Measurements from ENCODE around the gene SLF2. TPM values are rescaled to one million over a fixed set of nuclear protein-coding genes. Genes with fewer than 3 reads are reported as not detected.

The SLF2 gene
- total RNA-seq, 3 donors from 2014 or later: 16.6 to 18.6 (median 17.6) TPM

DNA sequence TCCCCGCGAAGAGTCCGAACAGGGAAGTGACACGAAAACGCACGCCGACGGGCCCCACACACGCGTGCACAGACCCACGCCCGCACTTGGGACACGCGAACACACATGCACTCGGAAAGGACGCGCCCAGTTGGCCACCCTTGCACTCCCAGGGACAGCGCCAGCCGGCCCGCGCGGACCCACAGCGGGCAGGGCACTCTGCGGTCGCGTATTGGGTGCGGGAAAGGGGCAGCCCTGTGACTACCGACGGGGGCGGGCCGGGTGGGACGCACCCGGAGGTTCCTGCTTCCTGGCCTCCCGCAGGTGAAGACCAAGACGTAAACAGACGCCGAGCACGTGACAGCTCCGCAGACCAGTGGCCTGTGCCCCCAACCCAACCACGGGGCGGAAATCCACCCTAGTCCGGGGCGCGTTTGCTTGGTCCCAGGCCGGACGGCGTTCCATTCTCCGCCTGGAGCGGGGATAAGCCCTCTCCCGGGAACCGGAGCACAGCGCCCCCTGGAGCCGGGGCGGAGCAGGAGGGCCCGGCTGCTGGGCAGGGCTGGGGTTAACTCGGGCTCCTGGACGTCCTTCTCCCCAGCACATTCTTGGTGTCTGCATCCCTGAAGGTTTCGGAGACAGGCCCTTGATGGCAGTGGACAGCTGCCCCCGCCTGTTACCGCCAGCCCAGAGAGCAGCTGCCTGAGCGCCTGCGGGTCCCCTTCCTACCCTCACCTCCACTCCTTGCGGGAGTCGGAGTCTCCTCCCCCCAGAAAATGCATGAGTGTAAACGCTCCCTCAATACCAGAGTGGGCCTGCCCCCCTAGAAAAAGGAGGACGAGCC lies 84.8 kb downstream of the SLF2 start:
- no peaks in the 10 kb centered on the region for H3K9me3 Mint-ChIP-seq
- H3K27me3 Mint-ChIP-seq (ENCODE audit: low read depth): no peaks in the 10 kb centered on the region
- H3K36me3 Mint-ChIP-seq (ENCODE audit: insufficient read depth): peaks cover 18% of the 10 kb centered on the region
- DNase-seq (peak; percentile 63), ATAC-seq (peak; percentile 49 to 52)
- H3K4me3 Mint-ChIP-seq: peak overlapping the region; percentile 87
- H3K4me1 Mint-ChIP-seq (ENCODE audit: low read depth): peaks cover 32% of the 10 kb centered on the region

DNA sequence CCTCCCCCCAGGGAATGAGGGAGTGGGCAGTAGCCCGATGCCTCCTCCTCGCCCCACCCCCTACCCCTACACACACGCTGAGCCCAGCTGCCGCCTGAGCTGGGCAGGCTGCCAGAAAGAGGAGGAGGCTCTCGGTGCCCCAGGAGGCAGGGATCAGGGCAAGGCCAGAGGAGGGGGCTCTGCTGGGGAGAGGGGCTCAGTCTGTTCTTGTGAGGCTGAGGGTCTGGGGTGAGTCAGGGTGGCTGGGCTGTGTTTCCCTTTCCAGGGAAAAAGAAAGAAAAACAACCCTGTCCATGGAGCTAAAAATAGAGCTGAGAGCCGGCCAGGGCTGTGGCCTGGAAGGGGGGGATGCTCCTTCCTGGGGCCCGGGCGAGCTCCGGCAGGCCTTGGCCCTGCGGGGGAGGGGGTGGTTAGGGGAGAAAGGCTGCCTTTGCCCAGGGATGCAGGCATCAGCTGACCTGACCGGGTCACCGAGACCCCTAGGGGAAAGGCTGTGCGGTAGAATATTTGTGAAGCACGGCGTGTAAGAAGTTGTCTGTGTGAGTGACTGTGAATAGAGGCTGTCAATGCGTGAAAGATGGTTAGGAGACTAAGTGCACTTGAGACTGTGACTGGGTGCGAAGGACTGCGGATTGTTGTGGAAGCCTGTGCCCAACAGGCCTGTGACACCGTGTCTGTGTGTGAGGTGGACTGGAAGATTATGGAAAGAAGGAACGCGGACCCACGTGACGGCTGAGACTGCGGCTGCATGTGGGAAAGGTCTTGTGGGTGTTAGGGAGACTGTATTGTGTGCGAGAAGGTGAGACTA lies 85.6 kb downstream of the SLF2 start:
- H3K4me1 Mint-ChIP-seq (ENCODE audit: low read depth): peaks cover 32% of the 10 kb centered on the region
- peaks cover 13% of the 10 kb centered on the region for H3K36me3 Mint-ChIP-seq (ENCODE audit: insufficient read depth)

DNA sequence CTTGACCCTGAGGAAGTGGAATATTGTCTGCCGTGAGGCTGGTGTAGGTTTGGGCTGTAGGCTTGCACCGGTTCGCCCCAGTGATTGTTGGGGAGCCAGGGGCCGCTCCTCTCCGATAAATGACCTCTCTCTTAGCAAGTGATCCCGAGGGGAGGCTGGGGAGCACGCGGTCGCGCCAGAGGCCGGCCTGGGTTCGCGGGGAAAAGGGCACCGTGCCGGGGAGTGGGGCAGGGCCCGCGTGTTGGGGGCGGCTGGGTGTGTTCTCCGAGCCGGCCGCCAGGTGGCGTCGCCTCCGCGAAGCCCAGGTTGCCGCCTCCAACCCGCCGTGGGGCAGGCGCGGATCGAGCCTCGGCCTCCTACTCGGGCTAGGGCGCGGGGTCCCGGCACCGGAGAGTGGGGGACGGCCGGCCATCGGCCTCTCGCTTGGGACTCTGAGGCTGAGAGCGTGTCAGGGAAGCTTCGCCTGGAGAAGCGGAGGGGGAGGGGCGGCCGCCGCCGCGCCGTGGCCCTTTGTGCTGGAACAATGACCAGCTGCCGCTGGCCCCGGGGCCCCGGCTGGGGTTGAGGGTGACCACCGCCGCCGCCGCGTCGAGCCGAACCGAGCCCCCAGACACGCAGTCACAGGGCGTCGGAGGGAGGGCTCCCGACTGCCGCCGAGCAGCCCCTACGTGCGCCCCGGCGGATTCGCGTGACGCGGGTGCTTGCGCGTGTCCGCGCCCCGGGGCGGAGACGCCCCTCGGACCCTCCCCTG lies 86.4 kb downstream of the SLF2 start:
- Mint-ChIP-seq H3K36me3 (ENCODE audit: insufficient read depth) (peaks cover 9% of the 10 kb centered on the region), H3K4me3 (peak overlapping the region; percentile 87), H3K9me3 (no peaks in the 10 kb centered on the region), H3K27me3 (ENCODE audit: low read depth) (no peaks in the 10 kb centered on the region), H3K4me1 (ENCODE audit: low read depth) (peaks cover 32% of the 10 kb centered on the region)
- ATAC-seq (peak; percentile 67 to 73), DNase-seq (peak; percentile 78)

More for the DNA sequence above, 85.6 kb downstream of the SLF2 start:
- no peaks in the 10 kb centered on the region for H3K9me3 Mint-ChIP-seq
- H3K4me3 Mint-ChIP-seq: peak overlapping the region; percentile 87
- no peaks in the 10 kb centered on the region for H3K27me3 Mint-ChIP-seq (ENCODE audit: low read depth)
- ATAC-seq (peak; percentile 22 to 25), DNase-seq (peak; percentile 60)

DNA sequence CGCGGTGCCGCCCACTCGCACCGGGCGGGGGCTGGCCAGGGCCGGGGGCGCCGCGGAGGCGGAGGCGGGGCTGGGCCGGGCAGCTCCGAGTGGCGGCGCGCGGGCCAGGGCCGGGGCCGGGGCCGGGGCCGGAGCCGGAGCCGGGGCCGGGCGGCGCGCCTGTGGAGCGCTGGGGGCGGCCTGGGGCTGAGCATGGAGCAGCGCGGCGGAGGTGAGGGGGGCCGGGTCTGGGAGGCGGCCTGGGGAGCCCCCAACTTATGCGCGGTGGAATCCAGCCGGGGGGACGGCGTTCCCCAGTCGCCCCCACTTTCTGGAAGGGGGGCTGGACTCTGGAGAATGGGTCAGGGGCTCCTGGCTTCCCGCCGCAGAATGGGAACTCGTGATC lies 87.0 kb downstream of the SLF2 start, which contains the start of gene LZTS2:
TSS of gene LZTS2 (plus strand) at position 67 of the 385 bp plus-strand sequence. CDS start 2,731 bp downstream, outside the sequence.
- no peak for ATAC-seq
- peaks cover 3% of the 10 kb centered on the region for H3K36me3 Mint-ChIP-seq (ENCODE audit: insufficient read depth)
- H3K9me3 Mint-ChIP-seq: no peaks in the 10 kb centered on the region
- H3K4me3 Mint-ChIP-seq: peak within 1 kb of the TSS; percentile 87
- DNase-seq: no peak
- peaks cover 32% of the 10 kb centered on the region for H3K4me1 Mint-ChIP-seq (ENCODE audit: low read depth)
- H3K27me3 Mint-ChIP-seq (ENCODE audit: low read depth): no peaks in the 10 kb centered on the region

DNA sequence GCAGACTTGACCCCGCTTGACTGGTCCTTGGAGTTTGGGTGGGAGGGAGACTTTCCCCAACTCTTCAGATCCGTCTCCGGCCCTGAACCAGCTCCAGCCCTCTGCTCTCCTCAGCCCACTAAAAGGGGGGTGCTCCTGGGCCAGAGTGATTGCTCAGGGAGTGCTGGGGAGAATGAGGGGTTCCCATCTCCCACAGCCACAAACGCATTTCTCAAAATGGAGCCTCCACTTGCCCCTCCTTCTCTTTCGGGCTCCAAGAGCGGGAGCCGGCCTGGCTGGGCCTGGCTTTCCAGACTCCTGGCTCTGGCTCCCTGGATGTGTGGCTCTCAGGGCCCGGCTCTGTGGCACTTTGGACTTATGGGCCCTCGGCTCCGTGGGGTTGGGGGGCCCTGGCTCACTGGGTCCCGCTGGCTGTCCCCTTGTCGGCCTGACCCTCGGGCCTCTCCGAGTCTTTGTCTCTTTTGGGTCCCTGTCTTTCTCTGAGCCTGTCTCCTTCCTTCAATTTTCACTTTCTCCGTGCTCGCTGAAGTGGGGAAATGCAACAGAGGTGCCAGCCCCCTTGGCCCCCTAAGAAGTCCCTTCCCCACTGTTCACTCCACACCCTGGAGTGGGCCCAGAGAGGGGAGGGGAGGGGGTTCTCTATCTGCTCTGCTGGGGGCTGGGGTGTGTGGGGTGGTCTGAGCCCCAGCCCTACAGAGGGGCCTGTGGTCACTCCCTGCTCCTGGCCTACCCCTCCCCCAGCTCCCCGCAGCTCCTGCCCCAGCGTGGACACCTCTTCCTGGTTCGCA lies 87.6 kb downstream of the SLF2 start:
- DNase-seq (no peak), ATAC-seq (no peak)
- peaks cover 32% of the 10 kb centered on the region for H3K4me1 Mint-ChIP-seq (ENCODE audit: low read depth)
- no peaks in the 10 kb centered on the region for H3K9me3 Mint-ChIP-seq
- H3K4me3 Mint-ChIP-seq: peak overlapping the region; percentile 81
- H3K36me3 Mint-ChIP-seq (ENCODE audit: insufficient read depth): peaks cover 4% of the 10 kb centered on the region
- no peaks in the 10 kb centered on the region for H3K27me3 Mint-ChIP-seq (ENCODE audit: low read depth)

DNA sequence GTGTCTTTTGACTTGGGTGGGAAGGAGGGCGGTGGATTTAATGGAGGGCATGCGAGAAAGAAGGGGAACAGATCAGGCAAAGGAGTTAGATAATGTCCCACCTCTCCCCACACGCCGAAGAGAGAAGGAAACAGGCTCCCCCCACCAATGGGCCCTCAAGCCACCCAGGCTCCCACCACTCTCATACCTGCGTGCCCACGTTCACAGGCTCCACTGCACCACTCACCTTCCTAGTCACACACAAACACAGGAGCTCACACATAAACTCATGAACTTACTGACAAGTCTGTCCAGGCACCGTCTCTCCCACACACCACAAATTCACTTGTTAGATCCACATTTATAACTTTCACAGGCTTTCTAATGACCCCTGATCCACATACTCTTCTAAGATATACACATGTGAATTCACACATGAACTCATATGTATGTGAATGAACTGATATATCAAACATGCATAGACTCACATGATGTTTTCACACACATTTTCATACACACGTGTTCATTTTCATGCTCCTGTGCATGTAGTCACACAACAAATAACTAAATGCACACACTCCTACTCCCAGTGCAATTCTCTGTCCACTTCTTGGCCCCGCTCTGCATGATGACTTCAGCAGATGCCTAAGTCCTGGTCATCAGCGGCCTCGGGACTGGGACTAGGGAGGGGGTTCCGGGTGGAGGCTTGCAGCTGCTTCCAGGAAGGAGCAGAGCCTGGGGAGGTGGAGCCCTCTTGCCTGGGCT lies 88.3 kb downstream of the SLF2 start:
- DNase-seq (no peak), ATAC-seq (no peak)
- no peaks in the 10 kb centered on the region for H3K27me3 Mint-ChIP-seq (ENCODE audit: low read depth)
- H3K4me3 Mint-ChIP-seq: peak overlapping the region; percentile 81
- H3K9me3 Mint-ChIP-seq: no peaks in the 10 kb centered on the region
- peaks cover 4% of the 10 kb centered on the region for H3K36me3 Mint-ChIP-seq (ENCODE audit: insufficient read depth)
- H3K4me1 Mint-ChIP-seq (ENCODE audit: low read depth): peaks cover 29% of the 10 kb centered on the region

DNA sequence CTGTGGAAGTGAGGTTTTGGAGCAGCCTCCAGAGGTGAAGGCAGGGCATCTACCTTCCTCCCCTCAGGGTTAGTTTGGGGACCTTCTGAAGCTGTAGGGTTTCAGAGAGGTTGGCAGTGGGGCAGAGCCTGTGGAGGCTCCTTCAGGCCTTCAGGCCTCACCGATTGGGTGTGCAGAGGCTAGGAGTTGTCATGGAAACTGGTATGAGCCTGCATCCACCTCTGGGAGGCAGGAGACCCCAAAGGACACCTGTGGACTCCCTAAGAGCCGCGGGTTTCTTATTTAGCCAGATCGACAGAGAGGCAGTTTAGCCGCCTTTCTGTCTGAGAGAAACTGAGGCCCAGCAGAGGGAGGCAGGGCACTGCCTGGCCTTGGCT lies 88.9 kb downstream of the SLF2 start:
- Mint-ChIP-seq H3K4me3 (no peak overlapping the region), H3K9me3 (no peaks in the 10 kb centered on the region), H3K4me1 (ENCODE audit: low read depth) (peaks cover 23% of the 10 kb centered on the region), H3K27me3 (ENCODE audit: low read depth) (no peaks in the 10 kb centered on the region), H3K36me3 (ENCODE audit: insufficient read depth) (peaks cover 7% of the 10 kb centered on the region)
- ATAC-seq (no peak), DNase-seq (no peak)

DNA sequence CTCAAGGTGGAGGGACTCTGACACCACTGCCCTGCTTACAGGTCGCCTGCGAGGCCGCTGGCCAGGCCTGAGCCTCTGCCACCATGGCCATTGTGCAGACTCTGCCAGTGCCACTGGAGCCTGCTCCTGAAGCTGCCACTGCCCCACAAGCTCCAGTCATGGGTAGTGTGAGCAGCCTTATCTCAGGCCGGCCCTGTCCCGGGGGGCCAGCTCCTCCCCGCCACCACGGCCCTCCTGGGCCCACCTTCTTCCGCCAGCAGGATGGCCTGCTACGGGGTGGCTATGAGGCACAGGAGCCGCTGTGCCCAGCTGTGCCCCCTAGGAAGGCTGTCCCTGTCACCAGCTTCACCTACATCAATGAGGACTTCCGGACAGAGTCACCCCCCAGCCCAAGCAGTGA lies 89.7 kb downstream of the SLF2 start:
- Mint-ChIP-seq H3K36me3 (ENCODE audit: insufficient read depth) (peaks cover 7% of the 10 kb centered on the region), H3K9me3 (no peaks in the 10 kb centered on the region), H3K4me3 (no peak overlapping the region), H3K27me3 (ENCODE audit: low read depth) (no peaks in the 10 kb centered on the region), H3K4me1 (ENCODE audit: low read depth) (peaks cover 21% of the 10 kb centered on the region)
- ATAC-seq: no peak
- no peak for DNase-seq

DNA sequence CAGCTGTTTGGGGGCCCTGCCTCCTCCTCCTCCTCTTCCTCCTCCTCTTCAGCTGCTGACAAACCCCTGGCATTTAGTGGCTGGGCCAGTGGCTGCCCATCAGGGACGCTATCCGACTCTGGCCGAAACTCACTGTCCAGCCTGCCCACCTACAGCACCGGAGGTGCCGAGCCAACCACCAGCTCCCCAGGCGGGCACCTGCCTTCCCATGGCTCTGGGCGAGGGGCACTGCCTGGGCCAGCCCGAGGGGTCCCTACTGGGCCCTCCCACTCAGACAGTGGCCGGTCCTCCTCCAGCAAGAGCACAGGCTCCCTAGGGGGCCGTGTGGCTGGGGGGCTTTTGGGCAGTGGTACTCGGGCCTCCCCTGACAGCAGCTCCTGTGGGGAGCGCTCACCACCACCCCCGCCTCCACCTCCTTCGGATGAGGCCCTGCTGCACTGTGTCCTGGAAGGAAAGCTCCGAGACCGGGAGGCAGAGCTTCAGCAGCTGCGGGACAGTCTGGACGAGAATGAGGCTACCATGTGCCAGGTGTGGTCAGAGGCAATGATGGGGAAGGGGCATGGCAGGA lies 91.0 kb downstream of the SLF2 start:
- Mint-ChIP-seq H3K4me1 (ENCODE audit: low read depth) (peaks cover 11% of the 10 kb centered on the region), H3K36me3 (ENCODE audit: insufficient read depth) (peaks cover 7% of the 10 kb centered on the region), H3K27me3 (ENCODE audit: low read depth) (no peaks in the 10 kb centered on the region), H3K9me3 (no peaks in the 10 kb centered on the region), H3K4me3 (no peak overlapping the region)
- DNase-seq (no peak), ATAC-seq (no peak)

DNA sequence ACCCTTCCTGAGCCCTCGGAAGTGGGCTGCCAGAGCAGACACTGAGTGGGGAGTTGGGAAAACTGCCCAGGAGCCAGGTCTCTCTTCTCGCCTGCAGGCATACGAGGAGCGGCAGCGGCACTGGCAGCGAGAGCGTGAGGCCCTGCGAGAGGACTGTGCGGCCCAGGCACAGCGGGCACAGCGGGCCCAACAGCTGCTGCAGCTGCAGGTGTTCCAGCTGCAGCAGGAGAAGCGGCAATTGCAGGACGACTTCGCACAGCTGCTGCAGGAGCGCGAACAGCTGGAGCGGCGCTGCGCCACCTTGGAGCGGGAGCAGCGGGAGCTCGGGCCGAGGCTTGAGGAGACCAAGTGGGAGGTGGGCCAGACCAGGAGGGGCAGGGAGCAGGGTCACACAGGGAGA lies 92.6 kb downstream of the SLF2 start:
- H3K36me3 Mint-ChIP-seq (ENCODE audit: insufficient read depth): peaks cover 7% of the 10 kb centered on the region
- no peak for DNase-seq
- no peaks in the 10 kb centered on the region for H3K27me3 Mint-ChIP-seq (ENCODE audit: low read depth)
- H3K4me3 Mint-ChIP-seq: no peak overlapping the region
- no peak for ATAC-seq
- no peaks in the 10 kb centered on the region for H3K9me3 Mint-ChIP-seq
- peaks cover 6% of the 10 kb centered on the region for H3K4me1 Mint-ChIP-seq (ENCODE audit: low read depth)

DNA sequence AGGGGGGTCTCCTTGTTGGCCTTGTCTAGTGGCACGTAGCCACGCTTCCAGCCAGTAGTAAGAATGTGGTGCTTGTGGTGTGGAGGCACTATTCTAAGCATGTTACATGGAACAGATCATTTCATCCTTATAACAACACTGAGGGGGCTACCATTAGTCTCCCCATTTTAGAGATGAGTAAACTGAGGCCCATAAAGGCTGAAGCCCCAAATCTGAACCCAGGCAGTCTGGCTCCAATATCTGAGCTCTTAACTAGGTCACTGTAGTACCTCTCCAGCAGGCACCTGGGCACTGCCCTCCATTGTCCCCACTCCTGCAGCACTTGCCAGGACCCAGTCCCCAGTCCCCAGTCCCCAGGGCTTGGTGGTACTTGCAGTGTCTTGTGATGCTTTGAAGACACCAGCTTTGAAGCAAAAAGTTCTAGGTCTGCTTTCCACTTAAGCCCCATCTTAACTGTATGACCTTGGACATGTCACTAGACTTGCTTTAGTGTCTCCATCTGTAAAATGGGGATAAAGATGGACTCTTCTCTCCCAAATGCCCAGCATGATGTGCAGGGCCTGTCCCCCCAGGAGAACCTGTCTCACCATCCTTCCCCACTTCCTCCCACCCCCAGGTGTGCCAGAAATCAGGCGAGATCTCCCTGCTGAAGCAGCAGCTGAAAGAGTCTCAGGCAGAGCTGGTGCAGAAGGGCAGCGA lies 93.3 kb downstream of the SLF2 start:
- peaks cover 3% of the 10 kb centered on the region for H3K4me1 Mint-ChIP-seq (ENCODE audit: low read depth)
- no peak for ATAC-seq
- DNase-seq: no peak
- no peaks in the 10 kb centered on the region for H3K27me3 Mint-ChIP-seq (ENCODE audit: low read depth)
- H3K36me3 Mint-ChIP-seq (ENCODE audit: insufficient read depth): peaks cover 5% of the 10 kb centered on the region
- H3K9me3 Mint-ChIP-seq: no peaks in the 10 kb centered on the region
- H3K4me3 Mint-ChIP-seq: no peak overlapping the region

DNA sequence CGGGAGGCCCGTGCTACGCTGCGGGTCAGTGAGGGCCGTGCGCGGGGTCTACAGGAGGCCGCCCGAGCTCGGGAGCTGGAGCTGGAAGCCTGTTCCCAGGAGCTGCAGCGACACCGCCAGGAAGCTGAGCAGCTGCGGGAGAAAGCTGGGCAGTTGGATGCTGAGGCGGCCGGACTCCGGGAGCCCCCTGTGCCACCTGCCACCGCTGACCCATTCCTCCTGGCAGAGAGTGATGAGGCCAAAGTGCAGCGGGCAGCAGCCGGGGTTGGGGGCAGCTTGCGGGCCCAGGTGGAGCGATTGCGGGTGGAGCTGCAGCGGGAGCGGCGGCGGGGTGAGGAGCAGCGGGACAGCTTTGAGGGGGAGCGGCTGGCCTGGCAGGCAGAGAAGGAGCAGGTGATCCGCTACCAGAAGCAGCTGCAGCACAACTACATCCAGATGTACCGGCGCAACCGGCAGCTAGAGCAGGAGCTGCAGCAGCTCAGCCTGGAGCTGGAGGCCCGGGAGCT lies 93.9 kb downstream of the SLF2 start:
- H3K4me1 Mint-ChIP-seq (ENCODE audit: low read depth): no peaks in the 10 kb centered on the region
- H3K4me3 Mint-ChIP-seq: no peak overlapping the region
- H3K36me3 Mint-ChIP-seq (ENCODE audit: insufficient read depth): peaks cover 4% of the 10 kb centered on the region
- H3K9me3 Mint-ChIP-seq: no peaks in the 10 kb centered on the region
- DNase-seq (no peak), ATAC-seq (no peak)
- H3K27me3 Mint-ChIP-seq (ENCODE audit: low read depth): no peaks in the 10 kb centered on the region
